Hippocampal formation (tissue), 2 donors: Measurements from ENCODE around the gene ABCC2.
"Not testable (repeated sequence)": the region's sequence is repeated elsewhere in the genome, so short reads cannot be mapped to it uniquely, and the experiment has no call there.

ENCODE experiments used
- DNase-seq, 2 donors: peaks; one replicate each; lab custom pipeline; 2025; lab: John Stamatoyannopoulos, UW

The ABCC2 gene

GRCh38 chr10:99782447-99783286 is at the start of gene ABCC2:
TSS of gene ABCC2 (plus strand) at chr10:99782640. CDS start at chr10:99782845, 205 bp downstream.
- DNase-seq = no peak

DNA sequence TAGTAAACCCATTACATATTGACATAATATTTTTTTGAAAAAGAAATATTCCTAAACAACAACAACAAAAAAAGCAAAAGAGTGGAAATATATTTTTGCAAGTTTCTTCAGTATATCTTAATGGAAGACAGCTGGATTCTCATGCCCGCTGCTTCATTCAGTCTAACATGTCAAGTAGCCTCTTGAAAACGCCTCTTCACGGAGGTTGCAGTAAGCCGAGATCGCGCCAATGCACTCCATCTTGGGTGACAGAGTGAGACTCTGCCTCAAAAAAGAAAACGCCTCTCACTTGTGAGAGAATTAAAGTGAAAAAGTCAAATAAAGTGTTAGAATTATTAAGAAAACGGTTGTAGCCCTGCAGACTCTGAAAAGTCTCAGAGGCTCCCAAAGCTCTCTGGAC is 49.1 kb upstream of the ABCC2 start:
- no peak for DNase-seq

DNA sequence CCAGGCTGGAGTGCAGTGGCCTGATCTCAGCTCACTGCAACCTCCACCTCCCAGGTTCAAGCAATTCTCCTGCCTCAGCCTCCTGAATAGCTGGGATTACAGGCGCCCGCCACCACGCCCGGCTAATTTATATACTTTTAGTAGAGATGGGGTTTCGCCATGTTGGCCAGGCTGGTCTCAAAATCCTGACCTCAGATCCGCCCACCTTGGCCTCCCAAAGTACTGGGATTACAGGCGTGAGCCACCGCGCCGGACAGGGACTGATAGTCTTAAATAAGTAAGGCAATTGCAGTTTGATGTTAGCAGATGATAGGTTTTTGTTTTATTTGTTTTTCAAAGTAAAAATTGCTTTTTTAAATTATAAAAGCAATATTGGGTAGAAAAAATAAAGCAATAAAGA is 48.3 kb upstream of the ABCC2 start:
- not testable (repeated sequence) for DNase-seq

- DNase-seq = no peak
Measured at GRCh38 chr10:99740260-99740659, 42.2 kb upstream of the ABCC2 start.

DNA sequence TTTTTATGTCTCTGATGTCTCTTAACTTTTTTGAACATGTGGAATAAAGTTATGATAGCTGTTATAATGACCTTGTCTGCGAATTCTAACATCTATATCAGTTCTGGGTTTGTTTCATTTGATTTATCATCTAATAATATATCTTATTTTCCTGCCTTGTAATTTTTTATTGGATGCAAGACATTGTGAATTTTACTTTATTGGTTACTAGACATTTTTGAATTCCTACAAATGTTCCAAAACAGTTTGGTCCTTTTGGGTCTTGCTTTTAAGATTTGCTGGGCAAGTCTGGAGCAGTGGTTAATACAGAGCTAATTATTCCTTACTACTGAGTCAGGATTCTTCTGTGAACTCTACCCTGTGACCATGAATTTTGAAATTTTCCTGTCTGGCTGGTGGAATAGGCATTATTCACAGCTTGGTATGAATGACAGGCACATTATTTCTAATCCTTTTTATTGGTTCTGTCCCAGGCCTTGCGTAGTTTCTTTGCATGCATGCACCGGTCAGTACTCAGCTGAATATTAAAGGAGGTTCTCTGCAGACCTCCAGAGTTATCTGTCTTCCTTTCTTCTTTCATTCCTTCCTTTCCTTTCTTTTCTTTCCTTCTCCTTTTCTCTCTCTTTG is 41.4 kb upstream of the ABCC2 start:
- DNase-seq = no peak

DNA sequence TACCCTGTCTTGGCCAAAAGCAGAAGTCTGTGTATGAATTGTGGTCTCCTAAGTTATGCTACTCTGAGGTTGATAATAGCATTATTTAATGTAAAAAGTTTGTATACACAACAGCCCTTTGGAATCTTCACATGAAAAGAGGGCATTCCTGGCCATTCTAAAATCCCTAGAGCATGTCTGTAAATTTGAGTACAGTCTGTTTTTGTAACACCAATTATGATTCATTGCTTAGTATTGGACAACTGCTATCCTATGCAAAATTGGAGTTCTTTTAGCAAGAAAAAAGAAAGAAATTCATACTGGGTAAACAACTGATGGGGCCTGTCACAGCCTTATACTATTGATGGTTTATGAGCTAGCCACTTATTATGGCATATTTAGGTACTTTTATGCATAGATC is 40.2 kb upstream of the ABCC2 start:
- no peak for DNase-seq

DNA sequence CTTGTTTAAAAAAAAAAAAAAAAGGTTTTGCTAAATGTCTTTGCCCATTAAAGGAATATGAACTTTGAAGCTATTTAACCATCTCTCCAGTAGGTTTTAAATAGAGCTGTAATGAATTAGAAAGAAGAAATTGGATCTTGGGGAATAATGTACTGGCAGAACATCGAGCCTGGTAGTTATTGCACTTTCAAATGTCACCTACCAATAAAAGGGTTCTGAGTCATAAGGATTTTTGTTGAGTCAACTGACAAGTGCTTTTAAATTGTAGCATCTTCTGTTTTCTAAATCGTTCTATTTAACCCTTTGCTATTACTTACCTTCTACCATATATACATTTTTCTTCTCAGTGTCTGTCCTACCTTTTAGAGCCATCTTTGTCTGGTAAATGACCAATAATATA is 39.7 kb upstream of the ABCC2 start:
- no peak for DNase-seq

GRCh38 chr10:99743841-99744240 is 38.6 kb upstream of the ABCC2 start:
- DNase-seq = no peak

- DNase-seq = not testable (repeated sequence)
Measured at GRCh38 chr10:99746166-99746565, 36.3 kb upstream of the ABCC2 start.

- DNase-seq = no peak
Measured at GRCh38 chr10:99748823-99749451, 33.5 kb upstream of the ABCC2 start.

DNA sequence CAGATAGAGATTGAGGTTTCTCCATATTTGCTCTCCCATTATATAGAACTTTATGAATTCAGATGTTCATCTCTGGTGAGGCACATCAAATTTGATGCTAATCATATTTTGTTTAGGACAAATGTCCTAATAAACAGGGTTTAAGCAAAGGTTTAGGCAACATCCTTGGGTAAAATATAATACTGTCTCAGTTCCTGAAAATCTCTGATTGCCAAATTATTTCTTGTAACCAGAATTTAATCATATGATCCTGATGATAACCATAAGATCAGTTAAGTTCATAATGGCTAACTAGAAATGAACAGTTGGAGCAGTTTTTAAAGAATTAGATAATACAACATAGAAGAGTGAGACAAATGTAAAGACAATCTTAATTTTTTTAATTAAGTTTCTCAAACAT is 31.8 kb upstream of the ABCC2 start:
- DNase-seq = no peak

DNA sequence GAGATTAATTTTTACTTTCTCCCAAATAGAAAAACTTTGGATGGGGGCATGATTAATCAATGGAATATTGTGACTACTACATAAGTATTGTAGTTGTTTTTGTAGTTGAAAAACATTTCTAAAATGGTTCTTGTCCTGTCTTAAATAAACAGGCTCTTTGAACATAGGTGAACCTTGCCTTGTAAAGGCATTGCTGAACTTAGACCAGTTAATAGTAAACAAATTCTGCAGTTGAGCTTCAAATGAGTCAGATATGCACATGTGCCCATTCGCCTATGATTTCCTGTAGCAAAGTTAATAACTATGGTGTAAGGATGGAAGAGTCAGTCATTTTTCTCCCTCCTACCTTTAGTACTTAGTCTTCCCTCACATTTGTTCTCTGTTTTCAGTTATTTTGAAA is 27.8 kb upstream of the ABCC2 start:
- no peak for DNase-seq

DNA sequence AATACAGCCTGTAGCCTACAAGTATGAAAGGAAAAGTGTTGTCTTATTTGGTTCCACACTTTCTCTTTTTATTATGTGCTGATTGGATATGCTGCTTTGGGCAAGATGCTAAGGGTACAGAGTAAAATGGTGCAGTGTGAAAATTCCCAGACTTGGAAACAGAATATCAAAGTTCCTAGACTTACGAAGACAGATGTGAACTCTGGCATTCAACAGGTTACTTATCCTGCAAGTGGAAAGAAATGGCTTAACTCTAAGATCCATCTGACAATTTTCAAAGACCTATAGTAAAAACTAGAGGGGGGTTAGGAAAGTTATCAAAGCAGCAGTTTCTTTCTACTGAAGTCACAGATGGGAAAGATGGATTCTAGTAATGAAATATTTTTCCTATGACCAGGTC is 26.3 kb upstream of the ABCC2 start:
- no peak for DNase-seq

- no peak for DNase-seq
Measured at GRCh38 chr10:99758211-99758891, 24.1 kb upstream of the ABCC2 start.

- no peak for DNase-seq
Measured at GRCh38 chr10:99760321-99760720, 22.1 kb upstream of the ABCC2 start.

- DNase-seq = no peak
Measured at GRCh38 chr10:99761365-99761764, 21.1 kb upstream of the ABCC2 start.

GRCh38 chr10:99765672-99766301 is 16.7 kb upstream of the ABCC2 start:
- no peak for DNase-seq

GRCh38 chr10:99766302-99766681 is 16.1 kb upstream of the ABCC2 start:
- no peak for DNase-seq

GRCh38 chr10:99767901-99768300 is 14.5 kb upstream of the ABCC2 start:
- DNase-seq = no peak

DNA sequence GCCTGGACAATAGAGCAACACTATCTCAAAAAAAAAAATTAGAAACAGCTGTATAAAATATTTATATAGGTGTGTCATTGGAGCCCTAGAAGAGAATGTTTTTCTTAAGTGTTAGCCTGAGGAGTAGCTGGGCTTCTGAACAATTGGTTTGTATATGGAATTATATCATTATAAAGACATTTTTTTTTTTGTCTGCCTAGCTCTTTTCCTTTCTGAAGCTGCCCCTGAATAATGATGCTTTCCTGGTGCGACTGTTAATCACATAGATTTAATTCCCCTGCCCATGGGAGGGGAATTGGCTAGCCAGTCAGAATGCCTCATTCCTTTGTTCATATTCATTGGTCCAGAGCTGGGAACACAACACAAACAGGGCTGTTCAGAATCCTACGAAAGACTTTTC is 13.9 kb upstream of the ABCC2 start:
- DNase-seq = no peak

DNA sequence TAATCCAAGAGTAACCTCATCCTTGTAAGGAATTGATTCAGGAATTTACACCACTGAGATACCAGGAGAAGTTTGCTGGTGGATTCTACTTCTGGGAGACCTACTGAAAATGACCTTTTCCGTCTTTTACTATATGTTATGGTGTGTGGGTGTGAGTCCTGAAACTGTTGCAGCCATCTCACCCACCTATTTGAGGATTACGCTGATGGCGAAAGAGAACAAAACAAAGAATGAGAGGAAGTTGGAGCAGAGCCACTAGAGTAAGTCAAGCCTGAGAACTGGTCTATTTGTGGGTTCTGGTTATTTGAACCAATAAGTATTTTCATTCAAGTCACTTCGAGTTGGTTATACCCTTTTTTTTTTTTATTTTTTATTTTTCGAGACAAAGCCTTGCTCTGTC is 12.7 kb upstream of the ABCC2 start:
- DNase-seq = no peak

DNA sequence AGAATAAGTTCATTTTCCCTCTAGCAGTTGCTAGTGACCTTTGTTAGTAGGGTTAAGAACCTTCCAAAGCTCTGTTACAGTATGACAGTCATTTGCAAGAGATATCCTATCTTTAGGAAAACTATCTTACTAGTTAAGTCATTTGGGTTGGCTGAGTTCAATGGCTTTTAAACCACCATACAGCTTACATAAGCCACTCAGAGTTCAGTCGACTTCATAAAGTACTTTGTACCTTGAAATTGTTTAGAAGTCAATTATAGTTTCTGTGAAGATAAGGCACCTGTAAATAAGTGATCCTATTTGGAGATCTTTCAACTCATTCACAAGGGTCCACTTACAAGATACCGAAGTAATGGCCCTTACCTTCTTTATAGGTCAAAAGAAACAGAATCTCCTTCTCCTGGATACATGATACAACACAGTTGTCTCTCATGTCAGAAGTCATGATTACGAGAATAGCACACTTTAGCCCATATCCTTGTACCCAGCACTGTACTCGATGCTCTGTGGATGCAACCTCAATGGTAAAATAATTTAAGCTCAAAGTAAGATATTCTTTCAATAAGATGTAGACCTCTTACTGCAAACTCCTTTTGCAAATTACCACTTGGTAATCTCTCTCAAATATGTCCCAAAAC is 11.9 kb upstream of the ABCC2 start:
- DNase-seq = no peak
